Stomach (tissue), 9 donors: ENCODE measurements around the gene TTC33. TPM values are rescaled to one million over a fixed set of nuclear protein-coding genes. Genes with fewer than 3 reads are reported as not detected.

ENCODE experiments used
- DNase-seq, 2 donors: peaks; one replicate each; pipeline versions ENCODE4 v3.0.0 to v3.0.0-alpha.2; 2013 to 2019
- H3K27ac ChIP-seq, 5 donors: fragments of 200-600 bp in 4 of 5; sonication (generic) in 4 of 5; one replicate each; pipeline ENCODE4 v1.5.1; 2013 to 2019; ENCODE audit warnings: mild to moderate bottlenecking in 1 of 5, moderate library complexity in 1 of 5
- H3K27me3 ChIP-seq, 3 donors: fragments of 200-600 bp; sonication (generic); one replicate each; pipeline ENCODE4 v1.5.1; 2017 to 2019; ENCODE audit warnings: mixed run types in 1 of 3
- H3K36me3 ChIP-seq, 4 donors: fragments of 200-600 bp; sonication (generic); 1 replicate in 3 of 4; 2 replicates in 1 of 4; pipeline ENCODE4 v1.5.1; 2016 to 2019
- H3K4me1 ChIP-seq, 4 donors: fragments of 200-600 bp; sonication (generic); one replicate each; pipeline ENCODE4 v1.5.1; 2016 to 2019
- H3K4me3 ChIP-seq, 4 donors: fragments of 200-600 bp; sonication (generic) in 3 of 4; one replicate each; pipeline ENCODE4 v1.5.1; 2016 to 2019; ENCODE audit warnings: mild to moderate bottlenecking in 1 of 4
- H3K9me3 ChIP-seq, 4 donors: fragments of 200-600 bp; sonication (generic); one replicate each; pipeline ENCODE4 v1.5.1; 2016 to 2019
- EP300 ChIP-seq: sonication (generic); formaldehyde crosslinking; IDR thresholded peaks from one replicate; pipeline ENCODE4 v1.6.1; 2017; ENCODE audit warnings: antibody characterized with exemption
- POLR2A ChIP-seq, 4 donors: fragments of 450-650 bp; IDR thresholded peaks; one replicate each; pipeline ENCODE4 v1.6.1; 2016; ENCODE audit warnings: antibody characterized with exemption in 4 of 4, control low read depth in 2 of 4, mild to moderate bottlenecking in 1 of 4, moderate library complexity in 1 of 4
- POLR2AphosphoS5 ChIP-seq, 3 donors: sonication (generic); formaldehyde crosslinking; IDR thresholded peaks; one replicate each; pipeline ENCODE4 v1.6.1; 2016; ENCODE audit warnings: antibody characterized with exemption in 3 of 3
- WGBS, 5 donors: extraction: QIAGEN DNeasy Blood & Tissue Kit in 3 of 5; methylation state at CpG; one replicate each; pipeline versions ENCODE4 v1.1.5 to v1.1.7; 2013 to 2018; 5-methylcytosine and 5-hydroxymethylcytosine counted together
- intact Hi-C: fragments of 100-400 bp; cut with DNase I; formaldehyde crosslinking; loops from one replicate; pipeline ENCODE4 v1.15.1; 2023; ENCODE audit warnings: low total_unique reads
- polyA plus RNA-seq, 3 donors: library from polyadenylated mRNA; stranded (reverse); fragments of 200-250 nt; gene quantifications; one replicate each; pipeline ENCODE4 v1.2.3, GENCODE V29; 2013
- total RNA-seq, 5 donors: library from RNA; depleted of rRNA; stranded (reverse); fragments of >200 nt; gene quantifications; one replicate each; pipeline versions ENCODE4 v1.1.0 to v1.2.3, GENCODE V29; 2014 to 2016
- TF ChIP-seq, protein P1 (sequence below), 7 experiments: fragments of 450-650 bp in 4 of 7; fragments of 200-600 bp in 3 of 7; sonication (generic) in 3 of 7; IDR thresholded peaks; one replicate each; pipeline ENCODE4 v1.5.1; 2016 to 2019; ENCODE audit warnings: antibody characterized with exemption in 7 of 7, control low read depth in 2 of 7, mild to moderate bottlenecking in 1 of 7
- donor health status: healthy with polysubstance abuse.
- donor health status: Bipolar disorder and iron deficiency.
- donor health status: healthy.

Gene TTC33
- total and polyA plus RNA-seq, 8 donors, result 0.29 to 41.5 (median 7.3) TPM

DNA sequence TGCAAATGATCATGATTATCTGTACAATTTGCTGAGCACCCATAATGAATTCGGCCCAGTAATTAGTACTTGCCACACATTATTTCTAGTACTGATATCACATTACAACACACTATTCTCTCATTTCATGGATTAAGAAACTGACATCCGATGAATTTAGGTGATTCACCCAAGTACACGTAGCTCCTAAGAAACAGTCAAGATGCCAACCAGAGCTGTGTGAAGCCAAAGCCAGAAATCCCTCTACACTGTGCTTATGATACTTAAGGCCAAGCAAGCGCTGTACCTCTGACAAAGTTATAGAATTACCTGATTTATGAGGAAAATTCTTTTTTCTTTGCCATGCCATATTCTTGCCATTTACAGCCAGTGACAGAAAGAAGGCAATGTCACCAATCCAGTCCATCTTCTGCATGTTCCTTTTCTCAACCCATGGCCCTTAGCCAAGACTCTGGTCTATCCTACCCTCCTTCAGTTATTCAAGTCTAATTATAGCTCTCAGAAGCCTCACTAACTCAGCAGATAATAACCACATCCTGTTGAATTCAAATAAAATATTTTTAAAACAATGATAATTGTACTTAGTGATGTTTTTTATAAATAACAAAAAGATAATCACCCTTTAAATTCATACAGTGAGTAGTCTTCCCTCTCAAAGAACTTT is 150.3 kb downstream of the TTC33 start:
- 85 to 96% (median 92%) methylated on average over 4 of the region's 4 CpGs for WGBS, 5 donors

DNA sequence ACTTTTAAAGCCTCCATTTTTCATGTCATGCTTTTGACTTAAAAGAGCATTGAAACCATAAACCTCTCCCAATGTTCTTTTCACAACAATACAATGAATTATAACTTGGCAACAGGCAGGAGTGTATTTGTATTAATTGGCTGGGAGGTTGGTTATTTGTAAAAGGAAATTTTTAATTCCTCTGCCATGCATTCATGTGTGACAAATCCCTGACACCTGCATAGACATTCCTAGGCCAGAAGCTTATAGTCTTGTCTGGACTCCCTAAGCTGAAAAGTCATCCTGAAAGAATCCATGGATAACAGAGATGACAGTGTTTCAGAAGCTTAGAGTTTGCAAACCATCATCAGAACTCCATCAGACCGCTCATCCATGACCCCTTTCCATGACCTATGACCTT is 152.4 kb downstream of the TTC33 start:
- intact Hi-C loops, result no loop called here
- no peak for DNase-seq
- no peak overlapping the region for H3K27ac ChIP-seq
- 83 to 96% (median 93%) methylated on average over 1 of the region's 1 CpG for WGBS, 5 donors
- TF ChIP-seq POLR2A (IDR thresholded peaks at IDR 0.05) (no peak), EP300 (no peak), POLR2AphosphoS5 (IDR thresholded peaks at IDR 0.05) (no peak)
- TF ChIP-seq, protein P1, sequence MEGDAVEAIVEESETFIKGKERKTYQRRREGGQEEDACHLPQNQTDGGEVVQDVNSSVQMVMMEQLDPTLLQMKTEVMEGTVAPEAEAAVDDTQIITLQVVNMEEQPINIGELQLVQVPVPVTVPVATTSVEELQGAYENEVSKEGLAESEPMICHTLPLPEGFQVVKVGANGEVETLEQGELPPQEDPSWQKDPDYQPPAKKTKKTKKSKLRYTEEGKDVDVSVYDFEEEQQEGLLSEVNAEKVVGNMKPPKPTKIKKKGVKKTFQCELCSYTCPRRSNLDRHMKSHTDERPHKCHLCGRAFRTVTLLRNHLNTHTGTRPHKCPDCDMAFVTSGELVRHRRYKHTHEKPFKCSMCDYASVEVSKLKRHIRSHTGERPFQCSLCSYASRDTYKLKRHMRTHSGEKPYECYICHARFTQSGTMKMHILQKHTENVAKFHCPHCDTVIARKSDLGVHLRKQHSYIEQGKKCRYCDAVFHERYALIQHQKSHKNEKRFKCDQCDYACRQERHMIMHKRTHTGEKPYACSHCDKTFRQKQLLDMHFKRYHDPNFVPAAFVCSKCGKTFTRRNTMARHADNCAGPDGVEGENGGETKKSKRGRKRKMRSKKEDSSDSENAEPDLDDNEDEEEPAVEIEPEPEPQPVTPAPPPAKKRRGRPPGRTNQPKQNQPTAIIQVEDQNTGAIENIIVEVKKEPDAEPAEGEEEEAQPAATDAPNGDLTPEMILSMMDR (IDR thresholded peaks at IDR 0.05), result no peak
- H3K9me3 ChIP-seq, result no peaks in the 10 kb centered on the region
- H3K4me1 ChIP-seq, result peaks cover 0 to 6% (median 0%) of the 10 kb centered on the region in 4 donors
- H3K4me3 ChIP-seq, result no peak overlapping the region
- no peaks in the 10 kb centered on the region for H3K36me3 ChIP-seq
- H3K27me3 ChIP-seq, result no peaks in the 10 kb centered on the region

More for the DNA sequence above, 150.3 kb downstream of the TTC33 start:
- Histone ChIP-seq H3K4me3 (no peak overlapping the region), H3K27me3 (no peaks in the 10 kb centered on the region), H3K4me1 (peaks cover 0 to 6% (median 0%) of the 10 kb centered on the region in 4 donors), H3K27ac (no peak overlapping the region), H3K36me3 (no peaks in the 10 kb centered on the region), H3K9me3 (no peaks in the 10 kb centered on the region)
- no peak for DNase-seq
- intact Hi-C loops, result no loop called here
- TF ChIP-seq POLR2AphosphoS5 (IDR thresholded peaks at IDR 0.05), result no peak
- no peak for TF ChIP-seq EP300
- no peak for TF ChIP-seq POLR2A (IDR thresholded peaks at IDR 0.05)

DNA sequence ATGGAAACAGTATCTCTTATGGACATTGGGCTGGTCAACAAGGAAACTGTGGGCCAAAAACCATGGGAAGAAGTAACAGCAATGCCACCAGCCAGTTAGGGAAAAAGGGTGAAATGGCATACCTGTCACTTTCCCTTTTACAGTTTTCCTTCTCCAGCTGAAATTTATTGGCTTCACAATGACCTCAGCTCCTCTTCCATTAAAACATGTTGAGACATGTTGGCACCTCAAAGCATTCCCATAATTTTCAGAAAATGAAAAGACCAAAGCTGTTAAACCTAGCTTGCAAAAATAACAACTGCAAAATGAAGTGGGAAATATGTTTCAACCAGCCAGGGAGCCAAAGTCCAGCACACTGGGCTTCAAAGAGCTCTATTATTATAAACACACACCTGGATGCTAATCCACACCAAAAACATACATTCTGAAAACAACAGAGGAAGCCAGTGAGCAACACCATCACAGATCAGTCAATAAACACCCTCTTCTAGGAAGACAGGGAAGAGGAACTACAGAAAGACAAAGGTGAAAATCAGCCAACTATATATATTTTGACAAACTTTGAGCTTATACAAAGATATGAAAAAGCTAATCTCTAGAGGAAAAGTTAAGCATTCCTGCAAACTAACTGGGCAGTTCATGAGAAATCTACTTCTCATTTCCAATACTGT is 154.4 kb downstream of the TTC33 start:
- DNase-seq, result no peak
- no peak overlapping the region for H3K4me3 ChIP-seq
- no peaks in the 10 kb centered on the region for H3K27me3 ChIP-seq
- H3K4me1 ChIP-seq, result peaks cover 0 to 4% (median 0%) of the 10 kb centered on the region in 4 donors
- no peaks in the 10 kb centered on the region for H3K36me3 ChIP-seq
- TF ChIP-seq POLR2AphosphoS5 (IDR thresholded peaks at IDR 0.05) (no peak), EP300 (no peak), POLR2A (IDR thresholded peaks at IDR 0.05) (no peak)
- TF ChIP-seq, protein P1 (IDR thresholded peaks at IDR 0.05), result no peak
- H3K9me3 ChIP-seq, result no peaks in the 10 kb centered on the region
- intact Hi-C loops, result no loop called here
- H3K27ac ChIP-seq, result no peak overlapping the region

DNA sequence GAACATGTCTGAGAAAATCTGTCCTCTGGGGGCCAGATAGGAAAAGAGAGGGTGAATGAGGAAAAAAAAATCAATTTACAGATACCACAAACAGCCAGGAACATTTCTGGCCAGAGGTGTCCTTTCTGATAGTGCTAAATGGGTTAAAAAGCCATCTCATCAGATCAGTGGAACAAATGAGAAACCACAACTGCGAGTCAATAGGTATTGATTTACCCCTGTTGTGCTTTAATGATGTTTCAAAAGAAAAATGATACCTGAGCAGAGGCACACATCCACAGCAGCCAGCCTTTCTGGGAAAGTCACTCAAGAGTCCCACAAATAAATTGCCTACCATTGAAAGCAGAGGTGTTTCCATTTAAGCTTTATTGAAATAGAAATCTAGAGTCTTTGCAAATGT is 155.4 kb downstream of the TTC33 start:
- no peak for TF ChIP-seq POLR2AphosphoS5 (IDR thresholded peaks at IDR 0.05)
- no peak for TF ChIP-seq POLR2A (IDR thresholded peaks at IDR 0.05)
- TF ChIP-seq, protein P1 (IDR thresholded peaks at IDR 0.05), result no peak
- TF ChIP-seq EP300, result no peak
- H3K4me1 ChIP-seq, result no peaks in the 10 kb centered on the region
- no peaks in the 10 kb centered on the region for H3K27me3 ChIP-seq
- 82 to 96% (median 89%) methylated on average over 1 of the region's 1 CpG for WGBS, 5 donors
- DNase-seq, result no peak
- no peaks in the 10 kb centered on the region for H3K9me3 ChIP-seq
- H3K27ac ChIP-seq, result no peak overlapping the region
- H3K36me3 ChIP-seq, result no peaks in the 10 kb centered on the region
- intact Hi-C loops, result no loop called here
- no peak overlapping the region for H3K4me3 ChIP-seq

DNA sequence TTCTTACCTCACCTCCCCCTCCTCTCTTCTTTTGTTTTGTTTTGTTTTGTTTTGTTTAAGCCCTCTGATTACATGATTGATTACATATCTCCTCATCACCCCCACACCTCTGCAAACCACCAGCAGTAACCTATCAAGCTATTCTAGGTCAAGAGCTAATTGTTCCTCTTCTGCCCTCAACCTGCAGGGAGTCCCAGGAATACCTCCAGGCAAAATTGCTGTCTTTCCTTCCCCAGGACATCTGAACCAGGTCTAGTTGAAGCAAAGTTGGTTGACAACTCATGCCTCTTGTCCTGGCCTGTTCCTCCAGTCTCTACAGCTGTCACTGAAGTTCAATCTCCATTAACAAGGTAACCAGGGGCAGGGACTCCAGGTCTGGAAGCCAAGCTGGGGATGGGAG is 156.1 kb downstream of the TTC33 start:
- Histone ChIP-seq H3K27ac (no peak overlapping the region), H3K36me3 (no peaks in the 10 kb centered on the region), H3K4me1 (peaks cover 0 to 3% (median 0%) of the 10 kb centered on the region in 4 donors), H3K4me3 (no peak overlapping the region), H3K9me3 (no peaks in the 10 kb centered on the region), H3K27me3 (no peaks in the 10 kb centered on the region)
- TF ChIP-seq, protein P1 (IDR thresholded peaks at IDR 0.05), result no peak
- no peak for TF ChIP-seq EP300
- no peak for DNase-seq
- intact Hi-C loops, result no loop called here
